GM19328 (cell line): Measurements from ENCODE around the gene CDX4.
"Not testable (repeated sequence)": the region's sequence is repeated elsewhere in the genome, so short reads cannot be mapped to it uniquely, and the experiment has no call there.

Source experiments
- ATAC-seq: cut with Tn5 transposase; IDR thresholded peaks from one replicate; pipeline ENCODE4 v1.9.1; 2021; ENCODE audit warnings: mild to moderate bottlenecking, moderate library complexity; ENCODE audit not compliant: unreplicated experiment

Gene CDX4

GRCh38 chrX:73446831-73447230, at the start of gene CDX4:
TSS of gene CDX4 (plus strand) at chrX:73447053. CDS start at chrX:73447254, 201 bp downstream.
- ATAC-seq = no peak

- ATAC-seq = no peak
Measured at GRCh38 chrX:73398185-73398914, 48.5 kb upstream of the CDX4 start.

GRCh38 chrX:73400136-73400748, 46.6 kb upstream of the CDX4 start:
- no peak for ATAC-seq

GRCh38 chrX:73401591-73402266, 45.1 kb upstream of the CDX4 start:
- no peak for ATAC-seq

GRCh38 chrX:73412930-73413329, 33.9 kb upstream of the CDX4 start:
- ATAC-seq = no peak

GRCh38 chrX:73447311-73447794, 500 bp downstream of the CDX4 start:
- ATAC-seq = no peak

- no peak for ATAC-seq
Measured at GRCh38 chrX:73448379-73448778, 1.5 kb downstream of the CDX4 start.

GRCh38 chrX:73455171-73455570, 8.3 kb downstream of the CDX4 start:
- ATAC-seq = no peak

- ATAC-seq = no peak
Measured at GRCh38 chrX:73457306-73457705, 10.5 kb downstream of the CDX4 start.

- no peak for ATAC-seq
Measured at GRCh38 chrX:73468376-73468775, 21.5 kb downstream of the CDX4 start.

GRCh38 chrX:73478961-73479360, 32.1 kb downstream of the CDX4 start:
- ATAC-seq = no peak

GRCh38 chrX:73481521-73481920, 34.7 kb downstream of the CDX4 start:
- ATAC-seq = no peak

GRCh38 chrX:73490661-73491060, 43.8 kb downstream of the CDX4 start:
- no peak for ATAC-seq

GRCh38 chrX:73492178-73492577, 45.3 kb downstream of the CDX4 start:
- not testable (repeated sequence) for ATAC-seq
